NCI-H128 (cell line): Measurements from ENCODE around the gene CA7.
"Not testable (repeated sequence)": the region's sequence is repeated elsewhere in the genome, so short reads cannot be mapped to it uniquely, and the experiment has no call there.

Source experiments
- DNase-seq: peaks from one replicate; lab custom pipeline; 2025; ENCODE audit not compliant: unreplicated experiment; lab: John Stamatoyannopoulos, UW

Gene CA7

DNA sequence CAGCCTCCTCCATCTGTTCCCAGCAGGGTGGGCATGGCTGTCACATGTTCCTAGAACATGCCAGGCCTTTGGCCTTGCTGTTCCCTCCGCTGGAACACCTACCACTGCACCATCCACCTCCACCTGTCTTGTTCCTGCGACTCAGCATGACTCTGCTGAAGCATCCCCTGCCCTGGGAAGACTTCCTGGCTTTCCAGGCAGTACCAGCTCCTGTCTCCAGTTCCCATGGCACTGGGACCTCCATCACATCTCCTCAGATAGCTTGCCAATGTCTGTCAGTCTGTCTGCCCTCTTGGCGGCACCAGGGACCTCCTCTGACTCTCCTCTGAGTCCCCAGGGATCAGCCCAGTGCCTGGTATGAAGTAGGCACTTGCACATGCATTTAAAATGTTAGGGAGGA is 51.8 kb downstream of the CA7 start:
- DNase-seq = no peak

DNA sequence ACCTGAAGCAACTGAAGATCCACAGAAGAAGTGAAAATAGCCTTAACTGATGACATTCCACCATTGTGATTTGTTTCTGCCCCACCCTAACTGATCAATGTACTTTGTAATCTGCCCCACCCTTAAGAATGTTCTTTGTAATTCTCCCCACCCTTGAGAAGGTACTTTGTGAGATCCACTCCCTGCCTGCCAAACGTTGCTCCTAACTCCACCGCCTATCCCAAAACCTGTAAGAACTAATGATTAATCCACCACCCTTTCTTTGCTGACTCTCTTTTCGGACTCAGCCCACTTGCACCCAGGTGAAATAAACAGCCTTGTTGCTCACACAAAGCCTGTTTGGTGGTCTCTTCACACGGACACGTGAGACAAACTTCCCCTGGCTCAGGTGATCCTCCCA is 52.5 kb downstream of the CA7 start:
- DNase-seq = not testable (repeated sequence)

DNA sequence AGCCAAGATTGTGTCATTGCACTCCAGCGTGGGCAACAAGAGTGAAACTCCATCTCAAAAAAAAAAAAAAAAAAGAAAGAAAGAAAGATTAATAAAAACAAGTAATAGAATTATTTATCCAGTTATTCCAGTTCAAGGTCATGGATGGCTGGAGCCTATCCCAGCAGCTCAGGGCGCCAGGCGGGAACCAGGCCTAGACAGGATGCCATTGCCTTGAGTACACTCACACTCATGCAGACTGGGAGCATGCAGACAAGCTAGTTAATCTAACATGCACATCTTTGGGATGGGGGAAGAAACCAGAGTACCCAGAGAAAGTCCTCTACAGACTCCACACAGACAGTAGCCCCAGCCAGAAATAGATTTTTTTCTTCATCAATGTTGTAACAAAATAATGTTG is 54.0 kb downstream of the CA7 start:
- DNase-seq = no peak

DNA sequence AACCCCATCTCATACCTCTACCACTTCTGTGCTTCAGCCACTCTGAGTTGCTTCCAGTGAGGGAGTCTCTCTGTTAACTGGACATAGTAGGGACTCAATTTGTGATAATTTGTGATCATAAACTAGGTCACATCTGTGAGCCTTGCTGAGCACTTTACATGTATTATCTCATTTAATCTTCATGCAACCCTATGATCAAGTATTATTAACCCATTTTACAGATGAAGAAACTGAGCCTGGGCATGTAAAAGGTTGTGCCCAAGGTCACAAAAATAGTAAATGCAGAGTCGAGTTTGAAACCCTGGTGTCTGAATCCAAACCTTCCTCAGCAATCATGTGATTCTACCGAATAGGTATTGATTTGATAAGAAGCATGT is 54.7 kb downstream of the CA7 start:
- DNase-seq = no peak

GRCh38 chr16:66899310-66899944 is 55.2 kb downstream of the CA7 start:
- DNase-seq = no peak

DNA sequence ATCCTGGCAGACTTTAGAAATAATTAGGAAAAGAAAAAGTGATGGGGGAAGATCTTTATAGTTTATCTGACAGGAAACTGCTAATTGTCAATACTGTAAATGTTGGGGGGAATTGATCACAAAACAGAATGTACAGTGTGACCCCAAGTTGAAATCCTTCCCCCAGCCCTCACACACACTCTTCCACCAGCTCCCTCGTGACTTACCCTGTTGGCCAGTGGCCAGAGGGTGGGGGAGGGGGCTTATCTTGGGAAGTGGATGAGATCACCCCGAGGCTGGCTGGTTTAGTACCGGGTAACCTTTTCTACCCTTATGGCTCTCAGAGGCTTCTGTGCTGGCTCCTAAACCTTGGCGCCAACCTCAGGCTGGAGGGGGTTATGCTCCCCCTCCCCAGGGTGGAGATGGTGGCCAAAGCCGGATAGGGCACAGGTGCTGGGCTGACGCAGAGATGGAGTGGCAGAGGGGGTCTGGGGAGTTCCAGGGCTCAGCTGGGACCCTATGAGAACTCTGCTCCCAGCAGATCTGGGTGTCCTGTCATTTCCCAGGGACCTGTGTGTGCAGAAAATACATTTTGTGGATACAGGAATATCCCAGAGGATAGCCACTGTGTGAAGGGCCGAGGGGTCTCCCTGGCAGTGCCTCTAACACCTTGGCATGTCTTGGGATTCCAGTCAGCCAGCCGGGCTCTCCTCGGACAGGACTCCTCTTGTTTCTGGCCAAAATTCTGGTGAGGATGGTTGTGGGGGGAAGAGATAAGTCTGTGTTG is 55.9 kb downstream of the CA7 start:
- no peak for DNase-seq

DNA sequence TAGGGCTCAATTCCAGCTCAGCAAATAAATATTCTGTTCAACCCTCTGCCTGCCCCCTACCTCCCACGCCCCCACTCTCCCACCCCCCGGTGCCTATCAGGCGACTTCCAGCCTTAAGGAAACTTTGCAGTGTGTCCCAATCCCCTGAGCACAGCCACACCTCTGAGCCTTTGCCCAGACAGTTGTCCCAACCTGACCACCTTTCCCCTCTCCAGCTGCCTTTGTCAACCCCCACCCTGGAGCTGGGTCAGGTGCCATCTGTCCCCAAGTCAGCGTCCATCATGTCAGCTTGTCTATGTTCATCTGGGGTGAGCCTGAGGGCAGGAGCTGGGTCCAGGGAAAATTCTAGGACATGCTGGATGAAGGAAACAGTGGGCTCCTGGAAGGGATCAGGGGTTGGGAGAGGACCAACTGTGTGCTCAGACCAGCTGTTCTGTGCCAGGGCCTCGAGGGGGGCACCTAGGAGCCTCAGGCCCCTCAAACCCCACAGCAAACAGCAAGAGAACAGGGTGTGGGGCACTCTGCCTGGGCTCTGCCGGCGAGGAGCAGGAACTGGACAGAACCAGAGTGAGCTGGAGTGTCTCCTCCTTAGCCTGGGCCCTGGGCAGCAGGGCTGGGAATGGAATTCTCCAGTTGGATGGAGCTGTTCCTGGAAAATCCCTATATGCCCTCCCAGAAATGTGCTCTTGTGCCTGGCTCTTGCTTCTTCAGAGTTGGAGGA is 56.7 kb downstream of the CA7 start:
- no peak for DNase-seq

- no peak for DNase-seq
These were observed 57.4 kb downstream of the CA7 start for GRCh38 chr16:66901626-66902025.

DNA sequence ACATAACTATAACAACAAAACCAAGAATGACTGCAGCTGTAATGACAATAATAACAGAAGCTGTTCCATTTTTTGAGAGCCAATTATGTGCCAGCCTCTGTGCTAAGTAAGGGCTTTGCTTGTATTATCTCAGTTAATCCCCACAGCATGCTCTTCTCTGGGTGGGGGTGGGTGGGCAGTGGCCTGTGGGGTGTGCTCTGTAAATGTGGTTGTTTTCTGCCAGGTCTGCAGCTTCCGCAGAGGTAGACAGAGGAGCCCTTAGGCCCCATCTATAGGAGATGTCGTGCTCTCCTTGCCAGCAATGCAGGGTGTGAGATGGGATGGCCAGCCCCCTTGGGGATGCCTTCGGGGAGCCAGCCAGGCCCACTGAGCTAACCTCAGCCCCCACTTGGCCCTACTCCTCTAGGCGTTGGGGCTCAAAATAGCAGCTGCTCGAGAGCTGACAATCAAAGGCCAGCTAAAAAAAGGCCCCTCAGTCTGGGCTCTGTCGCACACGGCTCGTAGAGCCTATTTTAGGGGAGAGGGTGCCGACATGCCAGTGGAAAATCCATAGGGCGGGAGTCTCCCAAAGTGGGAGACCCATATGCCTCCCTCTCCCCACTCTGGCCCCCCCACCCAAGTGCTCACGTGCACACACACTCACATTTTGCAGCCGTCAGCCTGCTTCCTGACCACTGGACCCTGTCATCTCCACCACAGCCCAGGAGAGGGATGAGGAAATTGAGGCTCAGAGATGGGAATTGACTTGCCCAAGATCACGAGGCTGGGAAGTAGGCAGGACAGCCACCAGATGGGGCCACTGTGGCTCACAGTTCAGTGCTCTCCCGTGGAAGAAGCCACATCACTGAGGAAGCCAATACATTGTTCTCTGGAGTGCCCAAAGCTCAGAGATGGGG is 58.7 kb downstream of the CA7 start:
- no peak for DNase-seq
